B cell (primary cell): Measurements from ENCODE around the gene DLG1. TPM values are rescaled to one million over a fixed set of nuclear protein-coding genes. Genes with fewer than 3 reads are reported as not detected.

Experiments used
- ATAC-seq: fragments of 200-7000 bp; cut with Tn5 transposase; one replicate; pipeline ENCODE4 v1.10.0; 2021; ENCODE audit warnings: low read depth, mild to moderate bottlenecking, moderate number of reproducible peaks, moderate library complexity
- CTCF ChIA-PET: fragments of 350-600 bp; sonication (Branson Sonifier 250); formaldehyde crosslinking; loops from one replicate; lab custom pipeline; 2021; ENCODE audit warnings: antibody characterized with exemption, inconsistent platforms; lab: Charles Lee
- POLR2A ChIA-PET: fragments of 350-600 bp; sonication (Branson Sonifier 250); formaldehyde crosslinking; loops from one replicate; lab custom pipeline; 2021; ENCODE audit warnings: antibody characterized with exemption; lab: Charles Lee
- DNase-seq: peaks from one replicate; pipeline ENCODE4 v3.0.0; 2013
- H2AFZ ChIP-seq: 2 replicates; pipeline ENCODE4 v1.6.1; 2012; ENCODE audit warnings: mild to moderate bottlenecking, low read depth, low read length; ENCODE audit not compliant: insufficient read depth, poor library complexity, severe bottlenecking
- H3K27ac ChIP-seq, 2 donors: 1 replicate in 1 of 2; 2 replicates in 1 of 2; pipeline ENCODE4 v1.5.1; 2012 to 2013; ENCODE audit warnings: low read length in 2 of 2, mild to moderate bottlenecking in 2 of 2, moderate library complexity in 1 of 2
- H3K27me3 ChIP-seq, 4 experiments: fragments of 200-600 bp in 1 of 4; sonication (generic) in 1 of 4; replicated peaks in 1 of 4; 1 replicate in 2 of 4; 2 replicates in 2 of 4; pipeline versions ENCODE4 v1.6.1 to v1.7.0; 2013 to 2016; ENCODE audit warnings: low read length in 3 of 4, mild to moderate bottlenecking in 2 of 4, mixed read lengths in 1 of 4, moderate library complexity in 1 of 4; ENCODE audit not compliant: insufficient read depth in 4 of 4, control insufficient read depth in 3 of 4; ENCODE audit errors: control extremely low read depth in 1 of 4
- H3K36me3 ChIP-seq, 2 experiments: replicated peaks in 1 of 2; 1 replicate in 1 of 2; 2 replicates in 1 of 2; pipeline versions ENCODE4 v1.6.1 to v1.7.1; 2013; ENCODE audit warnings: low read length in 1 of 2; ENCODE audit not compliant: insufficient read depth in 2 of 2, control insufficient read depth in 1 of 2; ENCODE audit errors: control extremely low read depth in 1 of 2, extremely low read depth in 1 of 2
- H3K4me1 ChIP-seq, 2 donors: fragments of 200-600 bp in 1 of 2; sonication (generic) in 1 of 2; 1 replicate in 1 of 2; 2 replicates in 1 of 2; pipeline versions ENCODE4 v1.5.1 to v1.6.1; 2013 to 2017; ENCODE audit warnings: low read length in 2 of 2; ENCODE audit not compliant: control insufficient read depth in 2 of 2, insufficient read depth in 2 of 2
- H3K4me2 ChIP-seq: replicated peaks from 2 replicates; pipeline ENCODE3; 2012; ENCODE audit warnings: mild to moderate bottlenecking, low read depth, low read length; ENCODE audit not compliant: poor library complexity, severe bottlenecking
- H3K4me3 ChIP-seq, 5 experiments: fragments of 200-600 bp in 1 of 5; sonication (generic) in 1 of 5; 1 replicate in 3 of 5; 2 replicates in 2 of 5; pipeline versions ENCODE4 v1.5.1 to v1.7.0; 2011 to 2016; ENCODE audit warnings: low read length in 4 of 5, mild to moderate bottlenecking in 4 of 5, low read depth in 2 of 5, control low read depth in 1 of 5, moderate library complexity in 1 of 5; ENCODE audit not compliant: insufficient read depth in 1 of 5; ENCODE audit errors: control extremely low read depth in 1 of 5, extremely low read depth in 1 of 5
- H3K79me2 ChIP-seq: fragments of 200-600 bp; sonication (generic); one replicate; pipeline ENCODE4 v1.6.0; 2016; ENCODE audit warnings: low read length; ENCODE audit not compliant: control insufficient read depth, insufficient read depth
- H3K9ac ChIP-seq: fragments of 200-600 bp; sonication (generic); 2 replicates; pipeline ENCODE4 v1.6.1; 2017; ENCODE audit warnings: mild to moderate bottlenecking, low read length, moderate library complexity
- H3K9me3 ChIP-seq, 3 donors: one replicate each; pipeline versions ENCODE4 v1.6.1 to v1.7.1; 2013; ENCODE audit warnings: low read length in 2 of 3; ENCODE audit not compliant: control insufficient read depth in 2 of 3, insufficient read depth in 1 of 3; ENCODE audit errors: control extremely low read depth in 1 of 3
- H4K20me1 ChIP-seq: 2 replicates; pipeline ENCODE4 v1.6.0; 2012; ENCODE audit warnings: mild to moderate bottlenecking, low read length; ENCODE audit not compliant: insufficient read depth, control insufficient read depth, poor library complexity, severe bottlenecking
- H3K27ac Mint-ChIP-seq: one replicate; pipeline ENCODE4 v1.8.0; 2021; ENCODE audit warnings: mixed read lengths
- H3K27me3 Mint-ChIP-seq: one replicate; pipeline ENCODE4 v1.8.0; 2021; ENCODE audit warnings: mixed read lengths
- H3K4me1 Mint-ChIP-seq: one replicate; pipeline ENCODE4 v1.8.0; 2021; ENCODE audit warnings: mixed read lengths
- H3K4me3 Mint-ChIP-seq: one replicate; pipeline ENCODE4 v1.8.0; 2021; ENCODE audit warnings: mixed read lengths
- H3K9me3 Mint-ChIP-seq: one replicate; pipeline ENCODE4 v1.8.0; 2022; ENCODE audit warnings: mixed read lengths; ENCODE audit not compliant: insufficient read depth
- EZH2 ChIP-seq: IDR thresholded peaks from 2 replicates; pipeline ENCODE4 v1.6.1; 2012; ENCODE audit warnings: borderline replicate concordance, low read depth, mild to moderate bottlenecking, moderate library complexity, low read length; ENCODE audit not compliant: insufficient read depth, poor library complexity, severe bottlenecking
- WGBS: methylation state at CpG from one replicate; pipeline ENCODE4 v1.1.5; 2013; ENCODE audit warnings: missing lambda C conversion rate; ENCODE audit not compliant: insufficient coverage; 5-methylcytosine and 5-hydroxymethylcytosine counted together
- intact Hi-C: fragments of 100-400 bp; cut with micrococcal nuclease; formaldehyde crosslinking; loops from one replicate; pipeline ENCODE4 v1.10.0; 2022
- polyA plus RNA-seq: library from polyadenylated mRNA; depleted of rRNA; stranded (reverse); fragments of >200 nt; gene quantifications from 2 replicates; pipeline ENCODE4 v1.2.3, GENCODE V29; 2012
- total RNA-seq, 2 donors: library from RNA; stranded (reverse); fragments of 120-200 nt in 1 of 2; gene quantifications; 1 replicate in 1 of 2; 2 replicates in 1 of 2; pipeline versions ENCODE4 v1.2.3 to v1.2.4, GENCODE V29; 2013 to 2022
- TF ChIP-seq, protein P1 (sequence below): fragments of 200-600 bp; IDR thresholded peaks from one replicate; pipeline ENCODE4 v1.8.0; 2022; ENCODE audit warnings: antibody characterized with exemption, mild to moderate bottlenecking

Gene DLG1
- total and polyA plus RNA-seq, 2 donors (not counting 1 experiment from before 2014, with no cell fraction given), result 23.4 to 114 TPM

- no peak overlapping the region for H3K27ac Mint-ChIP-seq
- peaks cover 4% of the 10 kb centered on the region for H3K9me3 Mint-ChIP-seq
Measured at GRCh38 chr3:197309528-197310361, 11.3 kb upstream of the DLG1 start.

GRCh38 chr3:197308591-197308990 is 10.2 kb upstream of the DLG1 start:
- H3K4me3 ChIP-seq, result no peak overlapping the region
- H3K27me3 ChIP-seq, result peaks cover 0 to 8% (median under 1%) of the 10 kb centered on the region in 4 experiments
- H3K4me1 Mint-ChIP-seq, result peaks cover 7% of the 10 kb centered on the region
- H4K20me1 ChIP-seq, result no peaks in the 10 kb centered on the region
- H3K9me3 ChIP-seq, result no peaks in the 10 kb centered on the region
- ATAC-seq, result no peak
- ChIA-PET POLR2A (no interaction called here), CTCF (no interaction called here)
- 93% methylated on average over 3 of the region's 3 CpGs for WGBS
- H3K4me3 Mint-ChIP-seq, result no peak overlapping the region
- no peak overlapping the region for H3K4me2 ChIP-seq
- TF ChIP-seq EZH2, result no peak
- TF ChIP-seq, protein P1, sequence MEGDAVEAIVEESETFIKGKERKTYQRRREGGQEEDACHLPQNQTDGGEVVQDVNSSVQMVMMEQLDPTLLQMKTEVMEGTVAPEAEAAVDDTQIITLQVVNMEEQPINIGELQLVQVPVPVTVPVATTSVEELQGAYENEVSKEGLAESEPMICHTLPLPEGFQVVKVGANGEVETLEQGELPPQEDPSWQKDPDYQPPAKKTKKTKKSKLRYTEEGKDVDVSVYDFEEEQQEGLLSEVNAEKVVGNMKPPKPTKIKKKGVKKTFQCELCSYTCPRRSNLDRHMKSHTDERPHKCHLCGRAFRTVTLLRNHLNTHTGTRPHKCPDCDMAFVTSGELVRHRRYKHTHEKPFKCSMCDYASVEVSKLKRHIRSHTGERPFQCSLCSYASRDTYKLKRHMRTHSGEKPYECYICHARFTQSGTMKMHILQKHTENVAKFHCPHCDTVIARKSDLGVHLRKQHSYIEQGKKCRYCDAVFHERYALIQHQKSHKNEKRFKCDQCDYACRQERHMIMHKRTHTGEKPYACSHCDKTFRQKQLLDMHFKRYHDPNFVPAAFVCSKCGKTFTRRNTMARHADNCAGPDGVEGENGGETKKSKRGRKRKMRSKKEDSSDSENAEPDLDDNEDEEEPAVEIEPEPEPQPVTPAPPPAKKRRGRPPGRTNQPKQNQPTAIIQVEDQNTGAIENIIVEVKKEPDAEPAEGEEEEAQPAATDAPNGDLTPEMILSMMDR, result no peak
- H3K36me3 ChIP-seq, result no peaks in the 10 kb centered on the region
- intact Hi-C loops, result no loop called here
- H3K4me1 ChIP-seq, result peaks cover 3% of the 10 kb centered on the region in 2 donors
- H2AFZ ChIP-seq, result no peak overlapping the region
- H3K27ac Mint-ChIP-seq, result no peak overlapping the region
- no peak for DNase-seq
- H3K9me3 Mint-ChIP-seq, result peaks cover 4% of the 10 kb centered on the region
- H3K27ac ChIP-seq, result no peak overlapping the region
- H3K9ac ChIP-seq, result no peak overlapping the region
- H3K79me2 ChIP-seq, result no peaks in the 10 kb centered on the region
- peaks cover 22% of the 10 kb centered on the region for H3K27me3 Mint-ChIP-seq

More at GRCh38 chr3:197309528-197310361, 11.3 kb upstream of the DLG1 start:
- POLR2A ChIA-PET, result no interaction called here
- Histone ChIP-seq H3K36me3 (no peaks in the 10 kb centered on the region), H3K4me1 (peaks cover 3% of the 10 kb centered on the region in 2 donors), H3K27me3 (peaks cover 0 to 2% (median 0%) of the 10 kb centered on the region in 4 experiments), H4K20me1 (no peaks in the 10 kb centered on the region), H3K27ac (no peak overlapping the region), H3K4me2 (no peak overlapping the region), H3K4me3 (no peak overlapping the region), H2AFZ (no peak overlapping the region), H3K9ac (no peak overlapping the region), H3K79me2 (no peaks in the 10 kb centered on the region), H3K9me3 (no peaks in the 10 kb centered on the region)
- CTCF ChIA-PET, result no interaction called here
- Mint-ChIP-seq H3K4me1 (peaks cover 7% of the 10 kb centered on the region), H3K4me3 (no peak overlapping the region), H3K27me3 (peaks cover 32% of the 10 kb centered on the region)
- ATAC-seq (no peak), DNase-seq (no peak)
- TF ChIP-seq, protein P1, result no peak
- TF ChIP-seq EZH2, result no peak
- 75% methylated on average over 4 of the region's 5 CpGs for WGBS
- intact Hi-C loops, result no loop called here
